Stimulated activated CD4-positive, alpha-beta T cell treated with anti-CD3 and anti-CD28 coated beads, Interleukin-4, amount 100 ng/mL, for 48 hours (primary cell): Measurements from ENCODE around the gene GPR17.

Experiments
- DNase-seq, 2 donors: peaks; one replicate each; pipeline ENCODE4 v3.0.0-alpha.2; 2020; ENCODE audit warnings: low read depth in 2 of 2

Gene GPR17

DNA sequence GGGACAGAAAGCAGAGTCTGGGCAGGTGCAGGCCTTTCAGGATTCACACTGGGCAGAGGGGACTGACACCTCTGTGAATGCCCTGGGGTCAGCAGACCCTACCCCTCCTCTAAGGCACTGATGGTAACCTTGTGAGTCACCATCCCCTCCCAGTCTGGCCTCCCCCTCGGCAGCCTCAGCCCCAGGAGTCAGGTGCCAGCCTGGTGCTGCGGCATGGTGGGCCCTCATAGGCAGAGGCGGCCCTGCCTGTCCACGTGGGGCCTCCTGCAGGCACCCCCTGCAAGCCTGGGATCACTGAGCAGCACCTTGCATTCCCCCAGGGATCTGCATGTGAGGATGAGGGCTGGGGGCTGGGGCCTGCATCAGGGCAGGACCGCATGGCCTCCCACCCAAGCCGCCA lies 4.8 kb upstream of the GPR17 start:
- no peak for DNase-seq

DNA sequence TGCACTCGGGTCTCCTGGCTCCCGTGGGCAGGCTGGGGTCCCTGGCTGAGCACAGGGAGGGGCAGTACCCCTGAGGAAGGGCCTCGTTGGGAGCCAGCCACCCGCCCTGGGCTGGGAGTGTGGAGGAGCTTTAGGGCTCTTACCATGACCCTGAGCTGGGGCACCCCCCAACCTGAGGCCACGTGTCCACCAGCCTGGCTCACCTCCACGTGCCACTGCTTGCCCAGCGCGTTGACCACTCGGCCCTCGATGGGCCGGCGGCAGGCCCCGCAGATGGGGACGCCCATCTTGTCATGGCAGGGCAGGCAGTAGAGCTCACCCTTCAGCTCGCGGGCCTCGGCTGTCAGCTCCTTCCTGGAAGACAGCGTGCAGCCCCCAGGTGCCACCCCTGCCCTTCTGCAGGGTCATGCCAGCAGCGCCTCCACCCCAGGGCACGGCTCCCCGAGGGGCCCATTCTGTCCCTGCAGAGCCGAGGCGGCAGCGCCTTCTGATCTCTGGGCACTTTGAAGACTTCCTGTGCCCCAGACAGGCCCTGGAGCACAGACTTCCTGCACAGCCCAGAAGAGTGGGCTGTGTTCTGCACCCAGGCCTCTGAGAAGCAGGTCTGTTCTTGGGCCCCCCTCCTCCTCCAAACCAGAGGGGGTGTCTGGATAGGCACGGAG lies 4.0 kb upstream of the GPR17 start:
- DNase-seq = peak in 1 of 2 donors; percentile 25

GRCh38 chr2:127642706-127643438 lies 3.1 kb upstream of the GPR17 start:
- DNase-seq = no peak

- no peak for DNase-seq
Measured at GRCh38 chr2:127643439-127644065, 2.4 kb upstream of the GPR17 start.

DNA sequence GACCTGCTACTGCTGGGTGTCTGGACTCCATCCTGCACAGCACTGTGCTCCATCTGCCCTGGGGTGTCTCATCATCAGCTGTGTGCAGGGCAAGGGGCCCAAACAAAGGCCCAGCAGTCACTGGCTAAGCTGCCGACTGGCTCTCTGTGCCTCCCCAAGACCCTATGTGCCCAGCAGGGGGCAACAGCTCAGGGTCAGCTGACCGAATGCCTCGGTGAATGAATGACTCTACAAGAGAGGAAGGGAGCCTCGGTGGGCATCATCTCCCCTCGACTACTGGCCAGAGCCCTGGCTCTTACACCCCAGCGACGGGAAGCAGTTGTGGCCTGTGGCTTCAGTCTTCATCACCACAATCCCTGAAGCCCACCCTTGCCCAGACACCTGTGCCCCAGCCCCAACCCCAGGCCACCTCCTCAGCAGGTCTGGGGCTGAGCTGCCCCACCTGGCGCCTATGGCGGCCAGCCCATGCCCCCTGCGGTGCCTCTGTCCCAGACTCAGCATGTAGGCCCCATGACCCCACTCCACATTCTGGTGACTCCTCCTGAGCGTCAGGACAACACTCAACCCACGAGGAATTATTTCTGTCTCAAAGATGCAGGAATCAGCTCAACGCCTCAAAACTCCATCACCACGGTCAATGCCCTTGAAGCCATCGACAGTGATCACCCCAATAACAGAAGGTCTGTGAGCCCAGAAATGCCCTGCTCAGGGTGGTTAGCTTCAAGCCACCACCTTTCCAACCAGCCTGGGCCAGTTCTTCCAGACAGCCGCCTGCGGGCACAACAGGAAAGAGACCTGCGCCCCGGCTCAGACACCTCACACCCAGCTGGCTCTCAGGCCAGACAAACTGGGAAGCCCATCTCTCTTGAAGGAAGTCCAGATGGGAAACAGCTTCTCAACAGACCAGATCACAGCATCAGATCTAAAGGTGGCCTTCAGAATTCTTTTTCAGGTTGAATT lies 1.6 kb upstream of the GPR17 start:
- DNase-seq = no peak

DNA sequence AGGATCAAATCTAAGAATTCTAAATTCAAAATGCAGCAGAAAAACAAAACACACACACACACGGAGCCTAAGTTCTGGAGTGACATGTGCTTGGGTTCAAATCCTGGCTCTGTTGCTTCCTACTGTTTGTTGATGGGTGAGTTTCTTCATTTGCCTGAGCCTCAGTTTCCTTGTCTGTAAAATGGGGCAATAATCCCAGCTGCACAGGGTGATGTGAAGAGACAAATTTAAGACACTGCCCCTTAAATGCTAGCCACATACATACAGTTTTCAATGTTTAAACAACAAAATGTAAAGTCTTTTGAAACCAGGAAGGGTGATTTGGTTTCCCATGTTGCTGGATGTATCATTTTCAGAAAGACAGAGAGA lies 943 bp upstream of the GPR17 start:
- no peak for DNase-seq

DNA sequence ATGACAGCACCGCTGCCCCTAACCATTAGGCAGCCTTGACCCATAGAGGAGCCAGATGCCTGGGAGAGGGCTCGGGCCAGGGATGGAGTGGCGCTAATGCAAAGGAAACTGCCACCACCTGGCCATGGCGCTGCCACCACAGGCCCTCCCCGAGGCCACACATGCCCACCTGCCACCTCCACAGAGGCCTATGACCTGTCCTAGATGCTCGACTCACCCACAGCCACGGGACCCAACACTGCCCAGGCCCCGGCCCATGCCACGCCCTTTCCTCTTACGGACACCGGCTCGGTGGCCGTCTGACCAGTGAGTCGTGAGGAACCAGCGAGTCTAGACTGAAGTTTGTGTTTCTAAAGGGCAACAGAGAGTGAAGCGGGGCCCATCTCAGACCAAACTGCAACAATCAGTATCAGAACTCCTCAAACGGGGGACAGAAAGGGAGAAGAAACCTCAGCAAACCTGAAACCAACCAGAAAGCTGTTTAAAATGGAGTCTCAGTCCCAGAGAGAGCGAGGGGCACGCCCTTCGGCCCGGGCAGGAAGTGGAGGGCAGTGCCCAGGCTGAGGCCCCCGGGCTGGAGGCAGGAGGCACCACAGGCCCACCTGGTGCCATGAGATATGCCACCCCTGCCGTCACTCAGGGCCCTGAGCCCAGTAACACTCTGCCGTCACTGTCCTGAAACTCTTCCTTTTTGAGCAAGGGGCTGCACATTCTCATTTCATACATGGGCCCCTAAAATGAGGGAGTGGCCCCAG lies 711 bp downstream of the GPR17 start:
- DNase-seq = no peak

GRCh38 chr2:127647242-127648190 lies 1.6 kb downstream of the GPR17 start:
- DNase-seq = no peak

- no peak for DNase-seq
Measured at GRCh38 chr2:127648321-127648720, 2.4 kb downstream of the GPR17 start.

GRCh38 chr2:127649100-127649611 lies 3.2 kb downstream of the GPR17 start:
- no peak for DNase-seq

- peak; percentile 86 to 91 for DNase-seq
Measured at GRCh38 chr2:127649684-127650040, 3.7 kb downstream of the GPR17 start.

DNA sequence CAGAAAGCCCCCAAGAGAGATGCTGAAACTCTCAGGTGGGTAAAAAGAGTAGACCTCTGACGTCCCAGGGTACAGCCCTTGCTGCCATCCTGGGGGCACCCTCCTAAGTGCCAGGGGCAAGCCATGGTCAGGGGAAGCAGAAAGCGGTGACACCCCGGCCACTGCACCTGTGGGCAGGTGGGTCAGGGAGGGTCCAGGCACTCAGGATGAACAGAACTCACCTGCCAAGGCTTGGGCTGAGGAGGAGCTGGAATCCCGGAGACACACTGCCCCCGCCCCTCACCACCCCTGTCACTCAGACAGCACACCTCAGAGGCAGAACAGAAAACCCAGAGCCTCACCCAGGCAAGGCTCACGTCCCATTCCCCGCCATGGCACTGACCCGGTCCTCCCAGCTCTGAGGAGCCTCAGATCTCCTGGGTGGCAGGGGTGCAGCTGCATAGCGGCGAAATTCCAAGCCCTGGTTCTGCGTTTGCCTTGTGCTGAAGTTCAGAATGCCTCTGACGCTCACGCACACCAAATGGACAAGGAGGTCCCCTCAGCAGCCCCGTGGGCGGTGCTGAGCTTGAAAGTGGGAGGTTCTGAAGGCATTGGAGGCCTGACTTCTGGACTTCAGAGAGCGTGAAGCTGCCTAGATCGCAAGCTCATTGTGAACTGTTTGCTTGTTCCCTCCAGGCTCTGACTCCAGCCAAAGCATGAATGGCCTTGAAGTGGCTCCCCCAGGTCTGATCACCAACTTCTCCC lies 4.3 kb downstream of the GPR17 start:
- no peak for DNase-seq

DNA sequence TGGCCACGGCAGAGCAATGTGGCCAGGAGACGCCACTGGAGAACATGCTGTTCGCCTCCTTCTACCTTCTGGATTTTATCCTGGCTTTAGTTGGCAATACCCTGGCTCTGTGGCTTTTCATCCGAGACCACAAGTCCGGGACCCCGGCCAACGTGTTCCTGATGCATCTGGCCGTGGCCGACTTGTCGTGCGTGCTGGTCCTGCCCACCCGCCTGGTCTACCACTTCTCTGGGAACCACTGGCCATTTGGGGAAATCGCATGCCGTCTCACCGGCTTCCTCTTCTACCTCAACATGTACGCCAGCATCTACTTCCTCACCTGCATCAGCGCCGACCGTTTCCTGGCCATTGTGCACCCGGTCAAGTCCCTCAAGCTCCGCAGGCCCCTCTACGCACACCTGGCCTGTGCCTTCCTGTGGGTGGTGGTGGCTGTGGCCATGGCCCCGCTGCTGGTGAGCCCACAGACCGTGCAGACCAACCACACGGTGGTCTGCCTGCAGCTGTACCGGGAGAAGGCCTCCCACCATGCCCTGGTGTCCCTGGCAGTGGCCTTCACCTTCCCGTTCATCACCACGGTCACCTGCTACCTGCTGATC lies 4.9 kb downstream of the GPR17 start:
- no peak for DNase-seq

GRCh38 chr2:127651381-127651809 lies 5.4 kb downstream of the GPR17 start:
- DNase-seq = no peak

- DNase-seq = no peak
Measured at GRCh38 chr2:127651971-127652550, 6.1 kb downstream of the GPR17 start.

DNA sequence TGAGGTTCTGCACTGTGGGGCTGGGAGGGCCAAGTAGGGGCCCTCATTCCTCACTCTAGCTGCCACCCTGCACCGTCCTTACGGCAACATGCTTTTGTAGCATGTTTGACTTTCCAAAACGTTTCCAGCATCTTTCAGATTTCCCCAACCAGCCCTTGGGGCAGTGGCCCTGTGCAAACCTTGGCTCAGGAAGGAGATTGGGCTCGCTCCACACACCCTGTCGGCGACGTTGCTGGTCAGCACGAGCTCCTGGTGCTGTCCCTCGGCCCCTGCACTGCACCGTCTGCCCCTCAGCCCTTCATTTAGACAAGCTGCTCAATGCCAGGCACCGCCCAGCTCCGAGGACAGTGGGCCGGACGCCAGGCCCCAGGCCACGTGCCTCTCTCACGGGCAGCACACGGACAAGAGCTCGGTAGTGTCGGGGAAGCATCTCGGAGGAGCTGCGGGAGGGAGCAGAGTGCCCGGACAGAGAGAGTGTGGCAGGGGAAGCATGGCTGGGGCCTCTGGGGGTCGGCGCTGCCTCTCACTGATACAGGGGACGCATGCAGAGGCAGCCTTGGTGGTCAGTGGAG lies 6.9 kb downstream of the GPR17 start:
- no peak for DNase-seq

- DNase-seq = no peak
Measured at GRCh38 chr2:127653421-127654083, 7.6 kb downstream of the GPR17 start.
